Measurements from ENCODE around the gene TSPAN16. TPM values are rescaled to one million over a fixed set of nuclear protein-coding genes. Genes with fewer than 3 reads are reported as not detected.

The TSPAN16 gene
- total and polyA plus RNA-seq, 2 donors (not counting 3 experiments of a cell fraction or from before 2014, with no cell fraction given), result not detected

DNA sequence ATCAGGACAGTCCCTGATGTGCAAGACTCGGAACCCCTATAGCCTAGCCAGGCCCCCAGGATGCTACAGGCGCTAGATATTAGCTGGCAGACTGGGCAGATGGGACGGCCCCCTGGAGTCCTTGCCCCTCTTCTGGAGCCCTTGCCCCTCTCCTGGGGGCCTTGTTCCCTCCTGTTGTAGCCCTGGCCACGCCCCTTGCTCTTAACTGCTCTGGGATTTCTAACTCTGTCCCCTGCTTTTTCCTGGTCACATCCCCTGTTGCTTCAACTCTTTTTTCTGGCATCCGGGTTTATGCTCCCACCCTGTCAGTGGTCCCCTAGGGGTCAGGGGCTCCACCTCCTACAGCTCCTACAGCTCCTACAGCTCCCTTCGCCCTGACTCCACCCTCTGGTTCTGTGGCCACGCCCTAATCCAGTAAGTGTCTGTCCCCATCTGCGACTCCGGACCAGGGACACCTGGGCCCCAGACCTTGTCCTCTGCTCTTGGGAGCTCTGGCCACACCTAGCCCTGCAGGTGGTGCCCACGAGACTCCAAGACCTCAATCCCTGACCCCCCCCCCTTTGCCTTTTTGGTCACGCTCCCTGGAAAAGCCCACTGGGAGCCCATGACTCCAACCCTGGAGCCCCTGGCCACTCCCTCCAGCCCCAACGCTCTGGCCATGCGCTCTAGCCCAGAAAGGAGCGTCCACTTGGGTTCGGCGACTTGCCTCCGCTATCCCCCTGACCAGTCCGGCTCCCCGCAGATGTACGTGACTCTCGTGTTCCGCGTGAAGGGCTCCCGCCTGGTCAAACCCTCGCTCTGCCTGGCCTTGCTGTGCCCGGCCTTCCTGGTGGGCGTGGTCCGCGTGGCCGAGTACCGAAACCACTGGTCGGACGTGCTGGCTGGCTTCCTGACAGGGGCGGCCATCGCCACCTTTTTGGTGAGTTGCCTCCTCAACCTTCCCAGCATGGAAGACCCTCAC, 66.1 kb downstream of the TSPAN16 start:
- Histone ChIP-seq H3K27ac (ENCODE audit: insufficient read depth, low read depth, low read length) (no peak overlapping the region), H3K27me3 (ENCODE audit: control insufficient read depth in 2 of 2, insufficient read depth in 2 of 2, low read length in 2 of 2) (no peaks in the 10 kb centered on the region), H3K9me1 (replicated peaks; ENCODE audit: control insufficient read depth, extremely low read depth, insufficient read depth, low read length) (no peaks in the 10 kb centered on the region), H3K4me1 (ENCODE audit: control insufficient read depth, extremely low read depth, insufficient read depth, low read length) (no peaks in the 10 kb centered on the region), H3K4me2 (ENCODE audit: insufficient read depth, low read length) (no peak overlapping the region), H3K36me3 (ENCODE audit: control insufficient read depth in 2 of 2, extremely low read depth in 1 of 2, insufficient read depth in 2 of 2, low read length in 2 of 2) (peaks cover 0 to 11% of the 10 kb centered on the region in 2 experiments), H4K20me1 (replicated peaks; ENCODE audit: control insufficient read depth, extremely low read depth, insufficient read depth, low read length) (no peaks in the 10 kb centered on the region), H3K9me3 (replicated peaks; ENCODE audit: control insufficient read depth, insufficient read depth, low read length) (no peaks in the 10 kb centered on the region), H3K4me3 (replicated peaks in 1 of 3; ENCODE audit: insufficient read depth in 1 of 3, low read depth in 1 of 3, low read length in 3 of 3) (no peak overlapping the region), H2AFZ (ENCODE audit: low read depth, low read length) (no peak overlapping the region), H3K9ac (replicated peaks; ENCODE audit: extremely low read depth, insufficient read depth, low read length) (no peak overlapping the region), H3K79me2 (ENCODE audit: control insufficient read depth, insufficient read depth, low read length) (no peaks in the 10 kb centered on the region)
- no TSS peak for BruUV-seq (replicated peaks)
- intact Hi-C loops (cut with micrococcal nuclease) (no loop called here), dilution Hi-C loops (cut with MboI; ENCODE audit: extremely low pct_ligation_motif_present, low sequenced_read_pairs) (no loop called here)
- ChIA-PET CTCF (interaction anchor here (1.0 to 1.4 kb wide), 2 partner anchors 13 to 16 kb away, joined by 3 to 4 read pairs; no protein-coding TSS in a partner anchor), POLR2A (no interaction called here)
- DNase-seq (ENCODE audit: low read depth, low spot score) (no peak), FAIRE-seq (no peak)
- no peak for TF ChIP-seq POLR2A (IDR thresholded peaks at IDR 0.05; ENCODE audit: low read depth, low read length)
- TF ChIP-seq, protein P1, sequence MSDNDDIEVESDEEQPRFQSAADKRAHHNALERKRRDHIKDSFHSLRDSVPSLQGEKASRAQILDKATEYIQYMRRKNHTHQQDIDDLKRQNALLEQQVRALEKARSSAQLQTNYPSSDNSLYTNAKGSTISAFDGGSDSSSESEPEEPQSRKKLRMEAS (IDR thresholded peaks at IDR 0.05; ENCODE audit: insufficient read depth, insufficient read length), result no peak
- no peak for TF ChIP-seq GATA2 (IDR thresholded peaks at IDR 0.05; ENCODE audit: insufficient read depth, insufficient read length, low read depth, low read length)
- no peak for TF ChIP-seq MYC (IDR thresholded peaks at IDR 0.05; ENCODE audit: low read depth, low read length)

DNA sequence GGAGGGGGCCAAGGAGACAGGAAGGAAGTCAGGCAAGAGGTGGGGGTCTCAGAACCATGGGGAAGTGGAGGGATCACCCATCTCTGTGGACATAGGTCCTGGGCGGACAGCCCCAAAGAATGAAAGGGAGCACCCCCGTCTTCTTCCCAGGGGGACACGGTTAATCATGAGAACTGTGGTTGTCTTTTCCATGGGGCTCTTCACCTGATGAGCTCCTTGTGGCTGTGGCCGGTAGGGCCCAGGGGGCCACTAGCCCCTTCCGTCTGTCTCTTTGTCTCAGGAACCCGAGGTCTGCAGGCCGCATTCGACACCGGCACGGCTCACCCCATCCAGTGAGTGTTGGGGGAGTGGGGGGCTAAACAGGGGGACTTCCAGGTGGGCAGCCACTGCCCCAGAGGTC, 67.9 kb downstream of the TSPAN16 start:
- intact Hi-C loops (cut with micrococcal nuclease) (no loop called here), dilution Hi-C loops (cut with MboI; ENCODE audit: extremely low pct_ligation_motif_present, low sequenced_read_pairs) (no loop called here)
- no peaks in the 10 kb centered on the region for H3K79me2 ChIP-seq (ENCODE audit: control insufficient read depth, insufficient read depth, low read length)
- no TSS peak for BruUV-seq (replicated peaks)
- H3K4me2 ChIP-seq (ENCODE audit: insufficient read depth, low read length), result no peak overlapping the region
- H3K9me1 ChIP-seq (replicated peaks; ENCODE audit: control insufficient read depth, extremely low read depth, insufficient read depth, low read length), result no peaks in the 10 kb centered on the region
- H3K4me3 ChIP-seq (replicated peaks in 1 of 3; ENCODE audit: insufficient read depth in 1 of 3, low read depth in 1 of 3, low read length in 3 of 3), result no peak overlapping the region
- H2AFZ ChIP-seq (ENCODE audit: low read depth, low read length), result no peak overlapping the region
- no peaks in the 10 kb centered on the region for H3K9me3 ChIP-seq (replicated peaks; ENCODE audit: control insufficient read depth, insufficient read depth, low read length)
- no peak overlapping the region for H3K9ac ChIP-seq (replicated peaks; ENCODE audit: extremely low read depth, insufficient read depth, low read length)
- TF ChIP-seq POLR2A (IDR thresholded peaks at IDR 0.05; ENCODE audit: low read depth, low read length) (no peak), MYC (IDR thresholded peaks at IDR 0.05; ENCODE audit: low read depth, low read length) (no peak), FOS (IDR thresholded peaks at IDR 0.05; ENCODE audit: borderline replicate concordance, insufficient read depth, low read length) (no peak), JUN (IDR thresholded peaks at IDR 0.05; ENCODE audit: borderline replicate concordance, insufficient read depth, insufficient read length, low read depth) (no peak), EZH2 (IDR thresholded peaks at IDR 0.05; ENCODE audit: borderline replicate concordance, low read depth, low read length, severe bottlenecking) (no peak), POLR2AphosphoS5 (IDR thresholded peaks at IDR 0.05; ENCODE audit: insufficient read depth, low read depth, low read length) (no peak), GATA2 (IDR thresholded peaks at IDR 0.05; ENCODE audit: insufficient read depth, insufficient read length, low read depth, low read length) (no peak)
- TF ChIP-seq, protein P2, sequence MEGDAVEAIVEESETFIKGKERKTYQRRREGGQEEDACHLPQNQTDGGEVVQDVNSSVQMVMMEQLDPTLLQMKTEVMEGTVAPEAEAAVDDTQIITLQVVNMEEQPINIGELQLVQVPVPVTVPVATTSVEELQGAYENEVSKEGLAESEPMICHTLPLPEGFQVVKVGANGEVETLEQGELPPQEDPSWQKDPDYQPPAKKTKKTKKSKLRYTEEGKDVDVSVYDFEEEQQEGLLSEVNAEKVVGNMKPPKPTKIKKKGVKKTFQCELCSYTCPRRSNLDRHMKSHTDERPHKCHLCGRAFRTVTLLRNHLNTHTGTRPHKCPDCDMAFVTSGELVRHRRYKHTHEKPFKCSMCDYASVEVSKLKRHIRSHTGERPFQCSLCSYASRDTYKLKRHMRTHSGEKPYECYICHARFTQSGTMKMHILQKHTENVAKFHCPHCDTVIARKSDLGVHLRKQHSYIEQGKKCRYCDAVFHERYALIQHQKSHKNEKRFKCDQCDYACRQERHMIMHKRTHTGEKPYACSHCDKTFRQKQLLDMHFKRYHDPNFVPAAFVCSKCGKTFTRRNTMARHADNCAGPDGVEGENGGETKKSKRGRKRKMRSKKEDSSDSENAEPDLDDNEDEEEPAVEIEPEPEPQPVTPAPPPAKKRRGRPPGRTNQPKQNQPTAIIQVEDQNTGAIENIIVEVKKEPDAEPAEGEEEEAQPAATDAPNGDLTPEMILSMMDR (IDR thresholded peaks at IDR 0.05; ENCODE audit: extremely low read depth in 1 of 2, insufficient read depth in 1 of 2, low read depth in 1 of 2, low read length in 2 of 2), result no peak
- TF ChIP-seq, protein P1 (IDR thresholded peaks at IDR 0.05; ENCODE audit: insufficient read depth, insufficient read length), result no peak
- H3K4me1 ChIP-seq (ENCODE audit: control insufficient read depth, extremely low read depth, insufficient read depth, low read length), result no peaks in the 10 kb centered on the region
- peaks cover 0 to 11% of the 10 kb centered on the region in 2 experiments for H3K36me3 ChIP-seq (ENCODE audit: control insufficient read depth in 2 of 2, extremely low read depth in 1 of 2, insufficient read depth in 2 of 2, low read length in 2 of 2)
- ChIA-PET CTCF (interaction anchor here (1.3 kb wide), 1 partner anchor 70 kb away, joined by 6 read pairs; no protein-coding TSS in a partner anchor), POLR2A (no interaction called here)
- no peak overlapping the region for H3K27ac ChIP-seq (ENCODE audit: insufficient read depth, low read depth, low read length)
- no peak for DNase-seq (ENCODE audit: low read depth, low spot score)
- H4K20me1 ChIP-seq (replicated peaks; ENCODE audit: control insufficient read depth, extremely low read depth, insufficient read depth, low read length), result no peaks in the 10 kb centered on the region
- no peaks in the 10 kb centered on the region for H3K27me3 ChIP-seq (ENCODE audit: control insufficient read depth in 2 of 2, insufficient read depth in 2 of 2, low read length in 2 of 2)
- FAIRE-seq, result no peak
